Stimulated activated CD8-positive, alpha-beta memory T cell treated with anti-CD3 and anti-CD28 coated beads, Interleukin-4, amount 100 ng/mL, for 4 hours (primary cell): ENCODE data around the gene OTULINL.

Source experiments
- DNase-seq, 2 donors: peaks; one replicate each; pipeline ENCODE4 v3.0.0-alpha.2; 2020; ENCODE audit warnings: low read depth in 2 of 2, low spot score in 1 of 2

OTULINL gene

DNA sequence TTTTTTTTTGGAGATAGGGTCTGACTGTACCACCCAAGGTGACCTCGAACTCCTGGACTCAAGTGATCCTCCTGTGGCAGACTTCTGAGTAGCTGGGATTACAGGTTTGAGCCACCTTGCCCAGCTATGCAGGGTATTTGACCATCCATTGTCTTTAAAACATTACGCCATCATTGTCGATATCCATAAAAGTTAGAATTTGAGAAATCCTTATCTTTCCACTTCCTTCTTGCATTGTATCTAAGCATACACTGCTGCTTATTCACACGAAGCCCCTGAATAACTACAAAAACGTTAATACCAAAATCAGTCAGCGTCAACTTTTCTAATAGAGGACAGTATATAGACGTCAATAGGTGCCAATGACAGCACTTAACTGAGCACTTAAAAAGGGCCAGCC lies 5.4 kb upstream of the OTULINL start:
- no peak for DNase-seq

GRCh38 chr5:14577079-14577725 lies 4.4 kb upstream of the OTULINL start:
- no peak for DNase-seq

- DNase-seq, result no peak
Observed at GRCh38 chr5:14577971-14578370, 3.6 kb upstream of the OTULINL start.

GRCh38 chr5:14579246-14579645 lies 2.3 kb upstream of the OTULINL start:
- no peak for DNase-seq

DNA sequence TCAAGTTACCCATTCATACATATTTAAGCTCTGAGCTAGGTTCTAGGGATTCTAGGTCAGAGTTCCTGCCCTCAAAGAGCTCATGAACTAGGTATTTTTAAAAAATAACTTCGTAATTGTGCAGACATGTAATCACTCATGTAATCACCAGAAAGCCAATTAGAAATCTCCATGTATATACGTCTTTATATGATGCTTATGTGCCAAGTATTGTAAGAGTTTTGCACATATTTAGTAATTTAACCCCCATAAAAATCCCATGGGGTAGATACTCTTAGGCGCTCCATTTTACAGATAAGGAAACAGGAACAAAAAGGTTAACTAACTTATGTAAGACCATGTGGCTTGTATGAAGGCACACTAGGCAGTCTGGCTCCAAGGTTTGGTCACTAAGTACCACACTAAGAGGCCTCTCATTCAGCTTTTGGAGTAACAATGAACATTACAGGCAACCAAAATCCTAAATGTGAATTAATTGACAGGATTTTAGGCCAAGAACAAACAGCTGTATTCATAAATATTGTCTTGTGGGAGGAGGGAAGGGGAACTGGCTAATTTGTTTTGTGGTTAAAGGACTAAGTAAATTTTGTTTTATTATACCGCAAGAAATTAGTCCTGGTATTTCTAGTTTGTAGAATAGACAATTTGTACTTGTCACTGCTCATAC lies 1.7 kb upstream of the OTULINL start:
- DNase-seq, result no peak

GRCh38 chr5:14580398-14581034 lies 1.1 kb upstream of the OTULINL start:
- DNase-seq, result no peak

- peak; percentile 60 to 68 for DNase-seq
Observed at GRCh38 chr5:14581891-14582796, 552 bp downstream of the OTULINL start.

GRCh38 chr5:14582797-14583137 lies 1.2 kb downstream of the OTULINL start:
- DNase-seq, result no peak

DNA sequence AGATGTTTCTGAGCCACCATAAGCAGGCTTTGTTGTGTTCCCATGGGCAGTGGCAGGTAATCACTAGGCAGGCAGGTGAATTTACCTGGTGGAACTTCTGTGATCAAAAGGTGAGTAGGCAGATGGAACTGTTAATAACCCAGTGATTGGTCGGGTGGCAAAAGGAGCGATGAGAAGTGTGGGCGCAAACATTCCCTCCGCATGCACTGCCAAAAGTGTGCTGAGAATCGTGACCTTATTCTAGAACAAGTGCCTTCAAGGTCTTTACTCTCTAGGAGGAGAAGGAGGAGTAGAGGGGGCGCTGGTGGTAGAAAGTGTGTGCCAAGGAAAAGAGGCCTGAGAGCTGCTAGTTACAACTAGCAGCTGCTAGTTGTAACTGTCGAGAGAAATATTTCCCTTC lies 3.3 kb downstream of the OTULINL start:
- no peak for DNase-seq

- DNase-seq, result no peak
Observed at GRCh38 chr5:14587150-14587549, 5.6 kb downstream of the OTULINL start.

DNA sequence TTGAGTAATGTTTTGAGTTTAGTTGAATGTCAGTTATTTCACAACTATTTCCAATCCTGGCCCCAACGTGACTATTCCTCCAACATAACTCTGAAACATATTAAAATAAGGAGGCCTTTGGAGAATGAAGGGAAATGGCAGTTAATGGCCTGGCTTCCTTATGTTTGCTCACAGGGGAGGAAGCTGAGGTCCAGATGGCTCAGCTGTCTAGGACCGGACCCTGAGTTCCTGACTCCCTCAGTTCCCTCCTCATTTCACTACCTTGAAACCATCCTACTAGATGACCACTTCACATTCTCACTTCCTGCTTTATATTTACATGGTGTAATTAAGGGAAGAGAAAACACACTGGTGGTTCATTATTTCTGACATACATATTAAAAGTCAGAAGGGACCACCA lies 6.6 kb downstream of the OTULINL start:
- DNase-seq, result no peak

DNA sequence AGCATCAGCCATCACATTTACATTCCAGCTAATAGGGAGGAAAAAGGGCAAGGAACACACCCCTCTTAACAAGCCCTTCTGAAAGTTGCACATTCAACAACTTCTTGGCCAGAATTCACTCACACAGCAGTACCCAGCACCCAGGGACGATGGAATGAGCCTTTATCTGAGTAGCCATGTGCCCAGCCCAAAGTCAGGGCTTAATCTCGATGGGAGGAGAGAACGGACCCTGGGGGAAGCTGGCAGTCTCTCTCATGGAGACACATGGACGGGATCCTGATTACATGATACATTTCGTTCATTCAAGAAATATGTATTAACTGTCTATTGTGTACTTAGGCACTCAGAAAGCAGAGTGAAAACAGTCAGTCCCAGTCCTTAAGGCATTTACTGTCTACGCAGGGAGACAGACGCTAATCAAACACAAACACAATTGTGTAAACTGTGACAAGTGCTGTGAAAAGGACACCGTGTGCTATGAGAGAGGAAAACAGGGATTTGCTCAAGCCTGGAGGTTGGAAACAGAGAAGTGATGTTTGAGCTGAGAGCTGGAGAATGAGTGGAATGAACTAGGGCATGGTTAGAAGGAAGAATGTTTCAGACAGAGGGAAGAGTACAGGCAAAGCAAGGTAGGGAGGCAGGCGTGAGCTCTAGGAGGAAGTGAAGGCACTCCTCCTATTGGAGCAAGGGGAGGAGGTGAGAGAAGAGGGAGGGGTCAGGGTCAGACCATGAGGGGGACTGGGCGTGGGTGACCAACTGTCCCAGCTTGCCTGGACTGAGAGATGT lies 7.4 kb downstream of the OTULINL start:
- no peak for DNase-seq

DNA sequence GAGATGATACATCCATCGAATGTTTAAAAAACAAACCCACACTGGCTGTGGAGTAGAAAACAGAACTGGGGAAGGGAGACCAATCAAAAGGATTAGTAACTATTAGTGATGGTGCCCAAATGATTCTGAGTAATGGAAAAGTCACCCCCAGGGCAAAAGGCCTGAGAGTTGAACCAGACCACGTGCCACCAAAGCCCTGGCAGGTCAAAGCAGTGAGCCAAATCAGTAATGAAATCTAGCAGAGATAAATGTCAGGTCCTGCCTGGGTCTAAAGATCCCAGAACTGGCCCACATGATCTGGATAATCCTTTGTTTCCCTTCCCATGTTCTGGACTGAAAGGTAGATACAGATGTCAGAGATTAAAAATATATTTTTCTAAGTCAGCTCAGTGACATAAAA lies 9.4 kb downstream of the OTULINL start:
- no peak for DNase-seq

- no peak for DNase-seq
Observed at GRCh38 chr5:14591548-14591947, 10.0 kb downstream of the OTULINL start.

- no peak for DNase-seq
Observed at GRCh38 chr5:14593326-14594021, 11.9 kb downstream of the OTULINL start.

DNA sequence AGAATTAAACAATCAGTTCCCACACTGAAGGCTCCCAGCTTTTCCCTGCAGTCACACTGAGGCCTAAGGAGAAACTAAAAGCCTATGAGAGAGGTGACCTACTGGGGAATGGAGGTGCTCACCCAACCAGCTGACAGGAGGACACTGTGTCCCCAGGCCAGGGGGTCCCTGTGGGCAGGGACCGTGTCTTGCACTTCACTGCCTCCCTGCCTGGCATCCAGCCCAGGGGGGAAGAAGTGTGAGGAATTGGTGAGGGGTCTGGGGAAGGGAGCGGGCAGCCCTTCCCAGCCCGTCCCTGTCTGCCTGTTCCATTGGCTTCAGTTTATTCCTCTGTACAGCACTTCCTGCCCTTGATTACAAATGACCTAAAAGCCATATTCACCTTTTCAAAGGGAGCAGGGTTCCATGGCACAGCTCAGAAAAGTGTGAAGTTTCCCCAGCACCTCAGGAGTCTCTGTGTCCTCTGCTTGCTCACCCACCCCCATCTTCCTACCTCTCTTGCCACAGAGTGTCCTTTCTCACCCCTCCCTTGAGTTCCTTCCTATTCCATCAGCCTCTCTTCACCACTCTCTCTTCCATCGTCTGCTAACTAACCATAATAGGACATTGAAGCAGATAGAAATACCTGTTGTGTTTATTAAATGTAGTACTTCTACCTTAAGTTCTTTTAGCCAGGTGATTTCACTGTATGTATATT lies 12.9 kb downstream of the OTULINL start:
- no peak for DNase-seq

- DNase-seq, result no peak
Observed at GRCh38 chr5:14595189-14595588, 13.6 kb downstream of the OTULINL start.

- DNase-seq, result no peak
Observed at GRCh38 chr5:14595891-14596290, 14.3 kb downstream of the OTULINL start.

DNA sequence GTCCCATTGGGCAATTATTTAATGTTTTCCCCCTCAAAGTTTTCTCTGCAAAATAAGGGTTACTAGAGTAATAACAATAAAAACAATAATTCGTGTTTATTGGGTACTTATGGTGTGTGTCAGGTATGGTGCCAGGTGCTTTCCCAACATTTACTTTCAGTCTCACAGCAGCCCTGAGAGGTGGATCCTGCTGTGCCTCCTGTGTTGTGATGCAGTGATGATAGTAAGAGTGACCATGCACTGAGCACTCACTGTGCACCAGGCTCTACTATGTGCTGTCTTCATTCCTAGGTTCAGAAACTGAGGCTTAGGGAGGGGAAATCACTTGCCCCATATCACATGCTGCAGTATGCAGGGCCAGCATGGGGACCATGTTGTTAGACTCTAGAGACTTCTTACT lies 15.5 kb downstream of the OTULINL start:
- no peak for DNase-seq

GRCh38 chr5:14598225-14598624 lies 16.6 kb downstream of the OTULINL start:
- DNase-seq, result no peak
